IMR-90 (cell line): Measurements from ENCODE around the gene USO1. TPM values are rescaled to one million over a fixed set of nuclear protein-coding genes. Genes with fewer than 3 reads are reported as not detected.

Source experiments
- ATAC-seq: fragments of 200-7000 bp; cut with Tn5 transposase; 2 replicates; pipeline ENCODE4 v1.9.1; 2020; ENCODE audit warnings: low read depth, mild to moderate bottlenecking, moderate library complexity
- BruUV-seq: library from RNA; stranded (reverse); fragments of 400-500 nt; replicated peaks from 2 replicates; lab custom pipeline; 2021; lab: Mats Ljungman, UMichigan
- CTCF ChIA-PET: fragments of 300-600 bp; formaldehyde crosslinking; extraction: SDS; loops from one replicate; lab custom pipeline; 2021; ENCODE audit warnings: antibody characterized with exemption; lab: Yijun Ruan, JAX
- POLR2A ChIA-PET: fragments of 300-600 bp; sonication (Branson Sonifier 250); formaldehyde crosslinking; loops from one replicate; lab custom pipeline; 2022; ENCODE audit warnings: antibody characterized with exemption; ENCODE audit not compliant: unreplicated experiment; lab: Charles Lee
- DNase-seq: peaks from one replicate; pipeline ENCODE4 v3.0.0; 2013
- H2AFZ ChIP-seq: replicated peaks from 2 replicates; pipeline ENCODE3; 2013; ENCODE audit warnings: low read length, mild to moderate bottlenecking; ENCODE audit not compliant: poor library complexity
- H2AK5ac ChIP-seq: 2 replicates; pipeline ENCODE4 v1.6.1; 2013; ENCODE audit warnings: low read depth, low read length, inconsistent platforms
- H2AK9ac ChIP-seq: replicated peaks from 2 replicates; pipeline ENCODE3; 2013; ENCODE audit warnings: mild to moderate bottlenecking, low read depth, low read length, moderate library complexity; ENCODE audit not compliant: poor library complexity
- H2BK120ac ChIP-seq: 2 replicates; pipeline ENCODE4 v1.6.1; 2013; ENCODE audit warnings: low read depth, low read length, inconsistent platforms
- H2BK15ac ChIP-seq: 3 replicates; pipeline ENCODE4 v1.6.1; 2013; ENCODE audit warnings: low read depth, low read length, inconsistent platforms
- H2BK20ac ChIP-seq: 2 replicates; pipeline ENCODE4 v1.6.1; 2013; ENCODE audit warnings: low read depth, mild to moderate bottlenecking, inconsistent platforms, low read length, moderate library complexity
- H2BK5ac ChIP-seq: 2 replicates; pipeline ENCODE4 v1.6.1; 2013; ENCODE audit warnings: mild to moderate bottlenecking, low read depth, low read length, inconsistent platforms; ENCODE audit not compliant: poor library complexity, severe bottlenecking
- H3K14ac ChIP-seq: replicated peaks from 2 replicates; pipeline ENCODE4 v1.6.1; 2013; ENCODE audit warnings: low read depth, low read length, inconsistent platforms
- H3K18ac ChIP-seq: 2 replicates; pipeline ENCODE4 v1.6.1; 2013; ENCODE audit warnings: low read depth, low read length, control low read depth
- H3K23ac ChIP-seq: 2 replicates; pipeline ENCODE4 v1.6.1; 2013; ENCODE audit warnings: low read depth, low read length, inconsistent platforms
- H3K27ac ChIP-seq: 2 replicates; pipeline ENCODE4 v1.5.1; 2013; ENCODE audit warnings: mild to moderate bottlenecking, control low read depth, low read length; ENCODE audit not compliant: insufficient read depth
- H3K27me3 ChIP-seq: 2 replicates; pipeline ENCODE4 v1.6.1; 2013; ENCODE audit warnings: low read length; ENCODE audit not compliant: control insufficient read depth, insufficient read depth
- H3K36me3 ChIP-seq: 2 replicates; pipeline ENCODE4 v1.6.1; 2013; ENCODE audit warnings: low read length, mixed read lengths; ENCODE audit not compliant: control insufficient read depth, insufficient read depth
- H3K4ac ChIP-seq: 2 replicates; pipeline ENCODE4 v1.6.1; 2013; ENCODE audit warnings: low read depth, low read length, inconsistent platforms
- H3K4me1 ChIP-seq: 2 replicates; pipeline ENCODE4 v1.6.1; 2013; ENCODE audit warnings: low read length, mixed read lengths; ENCODE audit not compliant: control insufficient read depth, insufficient read depth
- H3K4me2 ChIP-seq: 2 replicates; pipeline ENCODE4 v1.6.1; 2013; ENCODE audit warnings: low read depth, mild to moderate bottlenecking, control low read depth, low read length, moderate library complexity
- H3K4me3 ChIP-seq: 2 replicates; pipeline ENCODE4 v1.5.1; 2013; ENCODE audit warnings: low read depth, mild to moderate bottlenecking, control low read depth, low read length, moderate library complexity; ENCODE audit not compliant: insufficient read depth
- H3K56ac ChIP-seq: 2 replicates; pipeline ENCODE4 v1.6.1; 2013; ENCODE audit warnings: low read length, inconsistent platforms; ENCODE audit not compliant: insufficient read depth; ENCODE audit errors: extremely low read depth
- H3K79me1 ChIP-seq, 2 experiments: 2 replicates each; pipeline ENCODE4 v1.6.1; 2013; ENCODE audit warnings: low read length in 2 of 2, inconsistent platforms in 1 of 2, low read depth in 1 of 2
- H3K9ac ChIP-seq: 2 replicates; pipeline ENCODE4 v1.6.1; 2013; ENCODE audit warnings: low read depth, low read length, control low read depth
- H3K9me1 ChIP-seq: 2 replicates; pipeline ENCODE4 v1.6.1; 2013; ENCODE audit warnings: low read length, inconsistent platforms; ENCODE audit not compliant: insufficient read depth
- H3K9me3 ChIP-seq: 2 replicates; pipeline ENCODE4 v1.6.1; 2013; ENCODE audit warnings: low read length; ENCODE audit not compliant: control insufficient read depth, insufficient read depth
- H4K20me1 ChIP-seq: 2 replicates; pipeline ENCODE4 v1.6.1; 2013; ENCODE audit warnings: low read length, inconsistent platforms; ENCODE audit not compliant: insufficient read depth
- H4K5ac ChIP-seq: 2 replicates; pipeline ENCODE4 v1.6.1; 2013; ENCODE audit warnings: mild to moderate bottlenecking, low read depth, low read length, control low read depth
- H4K8ac ChIP-seq, 2 experiments: 2 replicates each; pipeline ENCODE4 v1.6.1; 2013; ENCODE audit warnings: low read depth in 2 of 2, low read length in 2 of 2, control low read depth in 1 of 2, inconsistent platforms in 1 of 2
- H4K91ac ChIP-seq: 2 replicates; pipeline ENCODE4 v1.6.1; 2013; ENCODE audit warnings: low read depth, low read length, inconsistent platforms; ENCODE audit not compliant: insufficient read depth
- NFE2L2 ChIP-seq: fragments of 150-350 bp; IDR thresholded peaks from 2 replicates; pipeline ENCODE4 v1.6.1; 2016; ENCODE audit warnings: low read depth, mild to moderate bottlenecking, low read length
- POLR2A ChIP-seq: IDR thresholded peaks from 2 replicates; pipeline ENCODE4 v1.6.1; 2012; ENCODE audit warnings: mild to moderate bottlenecking, low read depth, low read length
- WGBS, 2 experiments: methylation state at CpG; one replicate each; pipeline versions ENCODE4 v1.1.5 to v1.1.7; 2013; ENCODE audit warnings: missing lambda C conversion rate in 2 of 2; ENCODE audit not compliant: insufficient read length in 1 of 2; ENCODE audit errors: extremely low coverage in 2 of 2; 5-methylcytosine and 5-hydroxymethylcytosine counted together
- dilution Hi-C: fragments of 300-500 bp; cut with HindIII; formaldehyde crosslinking; loops from one replicate; pipeline ENCODE4 v1.14.3; 2018; ENCODE audit warnings: low sequenced_read_pairs; ENCODE audit not compliant: unreplicated experiment
- in situ Hi-C: fragments of 300-500 bp; cut with MboI; formaldehyde crosslinking; loops from 3 replicates; pipeline ENCODE4 v1.14.3; 2019; ENCODE audit warnings: low sequenced_read_pairs, inconsistent platforms, mixed read lengths
- intact Hi-C: fragments of 100-400 bp; cut with micrococcal nuclease; formaldehyde crosslinking; loops from 2 replicates; pipeline ENCODE4 v1.10.0; 2022
- polyA plus RNA-seq, 3 experiments: library from polyadenylated mRNA; depleted of rRNA; stranded (reverse); fragments of >200 nt; gene quantifications; 2 replicates each; pipeline ENCODE4 v1.2.3, GENCODE V29; 2012; ENCODE audit warnings: low replicate concordance in 1 of 3
- total RNA-seq: library from RNA; depleted of rRNA; stranded (reverse); fragments of >200 nt; gene quantifications from 2 replicates; pipeline ENCODE4 v1.2.3, GENCODE V29; 2012

USO1 gene
- total and polyA plus RNA-seq, 2 of the 4 experiments (the other 2 are of a cell fraction): 63.7 to 121 TPM

DNA sequence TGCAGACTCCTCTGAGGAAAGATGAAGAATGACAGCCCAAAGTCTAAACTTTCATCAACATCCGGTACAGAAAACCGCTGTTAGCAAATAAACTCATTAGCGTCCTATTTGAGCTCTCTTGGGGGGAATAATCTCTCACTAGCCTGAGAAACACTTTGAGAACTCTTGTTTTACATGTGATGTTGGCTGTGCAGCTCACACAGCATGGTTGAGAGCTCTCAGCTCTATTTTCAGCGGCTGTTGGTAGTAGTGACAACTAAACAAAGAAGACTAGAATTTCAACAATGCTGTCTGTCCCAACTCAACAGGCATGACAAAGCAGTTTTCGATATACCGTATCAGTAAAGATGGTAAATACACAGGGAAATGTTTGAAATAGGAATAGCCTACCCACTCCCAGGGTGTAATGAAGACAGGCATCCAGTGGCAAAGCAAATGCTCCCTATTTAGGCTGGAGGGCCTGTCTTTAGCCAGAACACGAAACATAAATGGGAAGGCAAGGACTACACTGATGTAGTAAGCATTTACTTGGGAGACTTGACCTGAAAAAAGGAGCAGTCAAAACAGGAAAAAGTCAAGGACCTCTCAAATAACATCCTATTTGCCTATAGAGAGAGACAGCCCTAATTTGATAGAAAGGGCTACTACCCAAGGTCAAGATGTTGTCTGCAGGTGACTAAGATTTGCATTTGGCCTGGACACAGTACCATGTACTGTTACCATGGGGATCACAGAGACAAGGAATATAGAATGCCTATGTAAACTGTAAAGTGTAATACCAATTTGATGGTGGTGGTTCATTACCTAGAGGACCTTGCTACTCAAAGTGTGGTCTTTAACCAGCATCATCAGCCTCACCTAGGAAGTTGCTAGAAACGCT lies 117.5 kb downstream of the USO1 start:
- peak; percentile 75 for TF ChIP-seq NFE2L2
- TF ChIP-seq POLR2A: no peak
- H3K9ac ChIP-seq: no peak overlapping the region
- POLR2A ChIA-PET: no interaction called here

More for the DNA sequence above, 117.5 kb downstream of the USO1 start:
- in situ Hi-C loops: no loop called here
- Histone ChIP-seq H3K14ac (peak overlapping the region; percentile 73), H3K4me1 (peaks cover 11% of the 10 kb centered on the region), H2BK120ac (peak overlapping the region; percentile 74), H4K91ac (peak overlapping the region; percentile 78), H2BK20ac (peak overlapping the region; percentile 72), H3K56ac (no peak overlapping the region), H3K27ac (peak overlapping the region; percentile 45; the same call in 1 of the 2 replicates), H3K36me3 (no peaks in the 10 kb centered on the region), H2AK5ac (peak overlapping the region; percentile 70; the same call in 1 of the 2 replicates), H2BK15ac (peak overlapping the region; percentile 97), H3K18ac (peak overlapping the region; percentile 45; the same call in 1 of the 2 replicates), H2AFZ (no peak overlapping the region), H4K20me1 (no peaks in the 10 kb centered on the region), H4K8ac (peak overlapping the region; percentile 48 to 50; a peak in 3 of 4 replicates), H3K23ac (0 out of 2 replicates have a peak overlapping the region, but pooled peaks have one; percentile 8), H3K4me2 (no peak overlapping the region), H3K9me3 (no peaks in the 10 kb centered on the region), H2AK9ac (no peak overlapping the region), H3K4me3 (no peak overlapping the region), H2BK5ac (peak overlapping the region; percentile 5), H3K9me1 (peaks cover 3% of the 10 kb centered on the region; the same call in 1 of the 2 replicates), H3K27me3 (no peaks in the 10 kb centered on the region), H3K79me1 (no peaks in the 10 kb centered on the region), H3K4ac (peak overlapping the region; percentile 48; the same call in 1 of the 2 replicates), H4K5ac (peak overlapping the region; percentile 18; the same call in 1 of the 2 replicates)
- no TSS peak for BruUV-seq
- ATAC-seq: no peak
- dilution Hi-C loops: no loop called here
- WGBS, 2 experiments: no CpG with 5 or more reads among the region's 8 CpGs
- intact Hi-C loops: no loop called here
- CTCF ChIA-PET: no interaction called here
- DNase-seq: no peak
